ENCODE data around the gene DEAF1. TPM values are rescaled to one million over a fixed set of nuclear protein-coding genes. Genes with fewer than 3 reads are reported as not detected.
A peak's percentile ranks its signal among the peaks of the same experiment; 100 is the strongest.

Gene DEAF1
- polyA plus RNA-seq, 2 donors = 20.3 to 42.4 TPM

DNA sequence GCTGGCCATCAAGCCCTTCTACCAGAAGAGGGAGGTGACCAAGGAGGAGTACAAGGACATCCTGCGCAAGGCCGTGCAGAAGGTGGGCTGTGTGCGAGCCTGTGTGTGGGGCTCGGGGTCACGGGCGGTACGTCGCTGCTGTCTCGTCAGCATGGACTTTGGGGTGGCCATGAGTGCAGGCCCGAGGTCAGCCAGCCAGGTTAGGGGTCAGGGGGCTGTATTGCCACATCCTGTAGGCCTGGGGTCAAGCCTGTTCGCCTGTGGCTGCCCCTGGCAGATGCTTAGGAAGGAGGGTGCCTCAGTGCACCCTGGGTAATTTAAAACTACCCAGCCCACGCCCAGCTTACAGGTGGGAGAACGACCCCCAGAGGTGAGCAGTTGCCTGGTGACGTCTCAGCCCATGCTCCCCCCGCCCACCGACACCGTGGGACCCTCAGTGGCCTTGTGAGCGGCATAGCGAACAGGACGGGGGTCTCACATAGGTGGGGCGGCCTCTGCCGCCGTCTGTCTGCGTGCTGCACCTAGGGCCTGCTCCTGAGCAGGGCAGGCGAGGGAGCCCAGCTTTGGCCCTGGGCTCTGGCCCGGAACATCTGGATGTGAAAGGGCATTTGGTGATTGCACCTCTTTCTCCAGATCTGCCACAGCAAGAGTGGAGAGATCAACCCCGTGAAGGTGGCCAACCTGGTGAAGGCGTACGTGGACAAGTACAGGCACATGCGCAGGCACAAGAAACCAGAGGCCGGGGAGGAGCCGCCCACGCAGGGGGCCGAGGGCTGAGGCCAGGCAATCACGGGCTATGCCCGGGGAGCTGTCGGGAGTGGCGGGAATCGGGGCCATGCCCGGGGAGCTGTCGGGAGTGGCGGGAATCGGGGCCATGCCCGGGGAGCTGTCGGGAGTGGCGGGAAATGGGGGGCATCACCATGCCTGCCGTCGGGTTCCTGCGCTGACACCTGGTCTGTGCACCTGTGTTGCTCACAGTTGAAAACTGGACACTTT, 83.7 kb downstream of the DEAF1 start:
- Histone ChIP-seq H3K4me1 (ENCODE audit: control insufficient read depth in 2 of 2, insufficient read depth in 2 of 2, low read length in 1 of 2) (peaks cover 18 to 32% of the 10 kb centered on the region in 2 donors), H3K27me3 (ENCODE audit: control insufficient read depth in 1 of 2, insufficient read depth in 2 of 2, low read length in 2 of 2) (no peaks in the 10 kb centered on the region), H3K9me3 (ENCODE audit: control insufficient read depth in 2 of 2, insufficient read depth in 1 of 2, low read depth in 1 of 2, low read length in 1 of 2) (no peaks in the 10 kb centered on the region), H3K4me3 (ENCODE audit: low read depth in 1 of 2, low read length in 2 of 2) (no peak overlapping the region), H3K27ac (ENCODE audit: low read depth in 2 of 2, low read length in 1 of 2) (peak overlapping the region in 1 of 2 donors; percentile 38), H3K36me3 (ENCODE audit: control insufficient read depth in 2 of 2, insufficient read depth in 2 of 2, low read length in 1 of 2) (peaks cover 28 to 69% of the 10 kb centered on the region in 2 donors)
- WGBS, 2 donors = 65 to 71% methylated on average over 49 of the region's 49 CpGs

GRCh38 chr11:610146-610801, 84.7 kb downstream of the DEAF1 start:
- Histone ChIP-seq H3K27me3 (ENCODE audit: control insufficient read depth in 1 of 2, insufficient read depth in 2 of 2, low read length in 2 of 2) (no peaks in the 10 kb centered on the region), H3K9me3 (ENCODE audit: control insufficient read depth in 2 of 2, insufficient read depth in 1 of 2, low read depth in 1 of 2, low read length in 1 of 2) (no peaks in the 10 kb centered on the region), H3K27ac (ENCODE audit: low read depth in 2 of 2, low read length in 1 of 2) (no peak overlapping the region), H3K4me1 (ENCODE audit: control insufficient read depth in 2 of 2, insufficient read depth in 2 of 2, low read length in 1 of 2) (peaks cover 18 to 40% of the 10 kb centered on the region in 2 donors), H3K4me3 (ENCODE audit: low read depth in 1 of 2, low read length in 2 of 2) (no peak overlapping the region), H3K36me3 (ENCODE audit: control insufficient read depth in 2 of 2, insufficient read depth in 2 of 2, low read length in 1 of 2) (peaks cover 29 to 76% of the 10 kb centered on the region in 2 donors)
- 92 to 96% methylated on average over 18 of the region's 18 CpGs for WGBS, 2 donors

DNA sequence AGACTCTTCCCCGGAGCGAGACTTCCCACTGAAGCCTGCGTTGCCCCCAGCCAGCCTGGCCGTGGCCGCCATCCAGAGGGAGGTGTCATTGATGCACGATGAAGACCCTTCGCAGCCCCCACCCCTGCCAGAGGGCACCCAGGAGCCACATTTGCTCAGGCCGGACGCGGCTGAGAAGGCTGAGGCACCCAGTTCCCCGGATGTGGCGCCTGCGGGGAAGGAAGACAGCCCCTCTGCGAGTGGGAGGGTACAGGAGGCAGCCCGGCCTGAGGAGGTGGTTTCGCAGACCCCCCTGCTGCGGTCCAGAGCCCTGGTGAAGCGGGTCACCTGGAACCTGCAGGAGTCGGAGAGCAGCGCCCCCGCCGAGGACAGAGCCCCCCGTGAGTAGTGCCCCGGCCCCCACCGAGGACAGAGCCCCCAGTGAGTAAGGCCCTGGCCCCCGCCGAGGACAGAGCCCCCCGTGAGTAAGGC, 85.6 kb downstream of the DEAF1 start:
- Histone ChIP-seq H3K4me1 (ENCODE audit: control insufficient read depth in 2 of 2, insufficient read depth in 2 of 2, low read length in 1 of 2) (peaks cover 12 to 32% of the 10 kb centered on the region in 2 donors), H3K4me3 (ENCODE audit: low read depth in 1 of 2, low read length in 2 of 2) (no peak overlapping the region), H3K9me3 (ENCODE audit: control insufficient read depth in 2 of 2, insufficient read depth in 1 of 2, low read depth in 1 of 2, low read length in 1 of 2) (no peaks in the 10 kb centered on the region), H3K36me3 (ENCODE audit: control insufficient read depth in 2 of 2, insufficient read depth in 2 of 2, low read length in 1 of 2) (peaks cover 31 to 84% of the 10 kb centered on the region in 2 donors), H3K27ac (ENCODE audit: low read depth in 2 of 2, low read length in 1 of 2) (no peak overlapping the region), H3K27me3 (ENCODE audit: control insufficient read depth in 1 of 2, insufficient read depth in 2 of 2, low read length in 2 of 2) (no peaks in the 10 kb centered on the region)
- 92 to 93% methylated on average over 25 to 28 of the region's 28 CpGs for WGBS, 2 donors

GRCh38 chr11:608791-609251, 86.2 kb downstream of the DEAF1 start:
- no peaks in the 10 kb centered on the region for H3K27me3 ChIP-seq (ENCODE audit: control insufficient read depth in 1 of 2, insufficient read depth in 2 of 2, low read length in 2 of 2)
- H3K4me3 ChIP-seq (ENCODE audit: low read depth in 1 of 2, low read length in 2 of 2) = no peak overlapping the region
- WGBS, 2 donors = 87 to 88% methylated on average over 28 of the region's 28 CpGs
- peaks cover 7 to 27% of the 10 kb centered on the region in 2 donors for H3K4me1 ChIP-seq (ENCODE audit: control insufficient read depth in 2 of 2, insufficient read depth in 2 of 2, low read length in 1 of 2)
- no peak overlapping the region for H3K27ac ChIP-seq (ENCODE audit: low read depth in 2 of 2, low read length in 1 of 2)
- peaks cover 31 to 87% of the 10 kb centered on the region in 2 donors for H3K36me3 ChIP-seq (ENCODE audit: control insufficient read depth in 2 of 2, insufficient read depth in 2 of 2, low read length in 1 of 2)
- H3K9me3 ChIP-seq (ENCODE audit: control insufficient read depth in 2 of 2, insufficient read depth in 1 of 2, low read depth in 1 of 2, low read length in 1 of 2) = no peaks in the 10 kb centered on the region

DNA sequence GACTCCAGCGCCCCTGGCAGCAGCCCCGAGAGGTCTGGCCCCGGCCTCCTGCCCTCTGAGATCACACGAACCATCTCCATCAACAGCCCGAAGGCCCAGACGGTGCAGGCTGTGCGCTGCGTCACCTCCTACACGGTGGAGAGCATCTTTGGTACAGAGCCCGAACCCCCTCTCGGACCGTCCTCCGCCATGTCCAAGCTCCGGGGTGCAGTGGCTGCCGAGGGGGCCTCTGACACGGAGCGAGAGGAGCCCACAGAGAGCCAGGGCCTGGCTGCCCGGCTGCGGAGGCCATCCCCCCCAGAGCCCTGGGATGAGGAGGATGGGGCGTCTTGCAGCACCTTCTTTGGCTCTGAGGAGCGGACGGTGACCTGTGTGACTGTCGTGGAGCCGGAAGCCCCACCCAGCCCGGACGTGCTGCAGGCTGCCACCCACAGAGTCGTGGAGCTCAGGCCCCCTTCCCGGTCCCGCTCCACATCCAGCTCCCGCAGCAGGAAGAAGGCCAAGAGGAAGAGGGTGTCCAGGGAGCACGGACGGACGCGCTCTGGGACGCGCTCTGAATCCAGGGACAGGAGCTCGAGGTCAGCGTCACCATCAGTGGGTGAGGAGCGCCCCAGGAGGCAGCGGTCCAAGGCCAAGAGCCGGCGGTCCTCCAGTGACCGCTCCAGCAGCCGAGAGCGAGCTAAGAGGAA, 86.9 kb downstream of the DEAF1 start:
- peaks cover 3 to 22% of the 10 kb centered on the region in 2 donors for H3K4me1 ChIP-seq (ENCODE audit: control insufficient read depth in 2 of 2, insufficient read depth in 2 of 2, low read length in 1 of 2)
- H3K9me3 ChIP-seq (ENCODE audit: control insufficient read depth in 2 of 2, insufficient read depth in 1 of 2, low read depth in 1 of 2, low read length in 1 of 2) = no peaks in the 10 kb centered on the region
- H3K27me3 ChIP-seq (ENCODE audit: control insufficient read depth in 1 of 2, insufficient read depth in 2 of 2, low read length in 2 of 2) = no peaks in the 10 kb centered on the region
- H3K27ac ChIP-seq (ENCODE audit: low read depth in 2 of 2, low read length in 1 of 2) = no peak overlapping the region
- WGBS, 2 donors = 91 to 92% methylated on average over 45 of the region's 45 CpGs
- H3K36me3 ChIP-seq (ENCODE audit: control insufficient read depth in 2 of 2, insufficient read depth in 2 of 2, low read length in 1 of 2) = peaks cover 31 to 89% of the 10 kb centered on the region in 2 donors
- H3K4me3 ChIP-seq (ENCODE audit: low read depth in 1 of 2, low read length in 2 of 2) = no peak overlapping the region

DNA sequence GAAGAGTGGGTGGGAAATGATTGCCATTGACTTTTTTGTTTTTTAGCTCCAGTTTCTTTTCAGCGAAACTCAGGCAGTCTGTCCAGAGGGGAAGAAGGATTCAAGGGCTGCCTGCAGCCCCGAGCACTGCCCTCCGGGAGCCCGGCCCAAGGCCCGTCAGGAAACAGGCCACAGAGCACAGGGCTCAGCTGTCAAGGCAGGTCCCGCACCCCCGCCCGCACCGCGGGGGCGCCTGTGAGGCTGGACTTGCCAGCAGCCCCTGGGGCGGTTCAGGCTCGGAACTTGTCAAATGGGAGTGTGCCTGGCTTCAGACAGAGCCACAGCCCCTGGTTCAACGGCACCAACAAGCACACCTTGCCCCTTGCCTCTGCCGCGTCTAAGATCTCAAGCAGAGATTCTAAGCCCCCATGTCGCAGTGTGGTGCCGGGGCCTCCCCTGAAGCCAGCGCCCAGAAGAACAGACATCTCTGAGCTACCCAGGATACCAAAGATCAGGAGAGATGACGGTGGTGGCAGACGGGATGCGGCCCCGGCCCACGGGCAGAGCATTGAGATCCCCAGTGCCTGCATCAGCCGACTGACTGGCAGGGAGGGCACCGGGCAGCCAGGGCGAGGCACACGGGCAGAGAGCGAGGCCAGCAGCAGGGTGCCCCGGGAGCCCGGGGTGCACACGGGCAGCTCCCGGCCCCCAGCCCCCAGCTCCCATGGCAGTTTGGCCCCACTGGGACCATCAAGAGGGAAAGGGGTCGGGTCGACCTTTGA, 87.8 kb downstream of the DEAF1 start:
- Histone ChIP-seq H3K36me3 (ENCODE audit: control insufficient read depth in 2 of 2, insufficient read depth in 2 of 2, low read length in 1 of 2) (peaks cover 34 to 84% of the 10 kb centered on the region in 2 donors), H3K27ac (ENCODE audit: low read depth in 2 of 2, low read length in 1 of 2) (peak overlapping the region in 1 of 2 donors; percentile 45)

GRCh38 chr11:606245-606644, 88.8 kb downstream of the DEAF1 start:
- Histone ChIP-seq H3K9me3 (ENCODE audit: control insufficient read depth in 2 of 2, insufficient read depth in 1 of 2, low read depth in 1 of 2, low read length in 1 of 2) (no peaks in the 10 kb centered on the region), H3K4me1 (ENCODE audit: control insufficient read depth in 2 of 2, insufficient read depth in 2 of 2, low read length in 1 of 2) (peaks cover 0 to 11% of the 10 kb centered on the region in 2 donors), H3K4me3 (ENCODE audit: low read depth in 1 of 2, low read length in 2 of 2) (no peak overlapping the region), H3K27ac (ENCODE audit: low read depth in 2 of 2, low read length in 1 of 2) (peak overlapping the region; percentile 45 to 67), H3K36me3 (ENCODE audit: control insufficient read depth in 2 of 2, insufficient read depth in 2 of 2, low read length in 1 of 2) (peaks cover 34 to 82% of the 10 kb centered on the region in 2 donors), H3K27me3 (ENCODE audit: control insufficient read depth in 1 of 2, insufficient read depth in 2 of 2, low read length in 2 of 2) (no peaks in the 10 kb centered on the region)
- WGBS, 2 donors = 50 to 56% methylated on average over 18 to 19 of the region's 19 CpGs

More for the DNA sequence above, 87.8 kb downstream of the DEAF1 start:
- peaks cover 0 to 13% of the 10 kb centered on the region in 2 donors for H3K4me1 ChIP-seq (ENCODE audit: control insufficient read depth in 2 of 2, insufficient read depth in 2 of 2, low read length in 1 of 2)
- no peaks in the 10 kb centered on the region for H3K9me3 ChIP-seq (ENCODE audit: control insufficient read depth in 2 of 2, insufficient read depth in 1 of 2, low read depth in 1 of 2, low read length in 1 of 2)
- H3K27me3 ChIP-seq (ENCODE audit: control insufficient read depth in 1 of 2, insufficient read depth in 2 of 2, low read length in 2 of 2) = no peaks in the 10 kb centered on the region
- H3K4me3 ChIP-seq (ENCODE audit: low read depth in 1 of 2, low read length in 2 of 2) = no peak overlapping the region
- WGBS, 2 donors = 83 to 85% methylated on average over 35 of the region's 35 CpGs

- no peaks in the 10 kb centered on the region for H3K27me3 ChIP-seq (ENCODE audit: control insufficient read depth in 1 of 2, insufficient read depth in 2 of 2, low read length in 2 of 2)
- H3K36me3 ChIP-seq (ENCODE audit: control insufficient read depth in 2 of 2, insufficient read depth in 2 of 2, low read length in 1 of 2) = peaks cover 28 to 78% of the 10 kb centered on the region in 2 donors
- H3K9me3 ChIP-seq (ENCODE audit: control insufficient read depth in 2 of 2, insufficient read depth in 1 of 2, low read depth in 1 of 2, low read length in 1 of 2) = no peaks in the 10 kb centered on the region
- H3K27ac ChIP-seq (ENCODE audit: low read depth in 2 of 2, low read length in 1 of 2) = peak overlapping the region; percentile 23 to 65
- H3K4me3 ChIP-seq (ENCODE audit: low read depth in 1 of 2, low read length in 2 of 2) = no peak overlapping the region
- peaks cover 0 to 11% of the 10 kb centered on the region in 2 donors for H3K4me1 ChIP-seq (ENCODE audit: control insufficient read depth in 2 of 2, insufficient read depth in 2 of 2, low read length in 1 of 2)
- 89 to 90% methylated on average over 33 of the region's 33 CpGs for WGBS, 2 donors
These were observed 89.5 kb downstream of the DEAF1 start for GRCh38 chr11:605286-606129.
